Measurements from ENCODE around the gene SPATS2.

SPATS2 gene

DNA sequence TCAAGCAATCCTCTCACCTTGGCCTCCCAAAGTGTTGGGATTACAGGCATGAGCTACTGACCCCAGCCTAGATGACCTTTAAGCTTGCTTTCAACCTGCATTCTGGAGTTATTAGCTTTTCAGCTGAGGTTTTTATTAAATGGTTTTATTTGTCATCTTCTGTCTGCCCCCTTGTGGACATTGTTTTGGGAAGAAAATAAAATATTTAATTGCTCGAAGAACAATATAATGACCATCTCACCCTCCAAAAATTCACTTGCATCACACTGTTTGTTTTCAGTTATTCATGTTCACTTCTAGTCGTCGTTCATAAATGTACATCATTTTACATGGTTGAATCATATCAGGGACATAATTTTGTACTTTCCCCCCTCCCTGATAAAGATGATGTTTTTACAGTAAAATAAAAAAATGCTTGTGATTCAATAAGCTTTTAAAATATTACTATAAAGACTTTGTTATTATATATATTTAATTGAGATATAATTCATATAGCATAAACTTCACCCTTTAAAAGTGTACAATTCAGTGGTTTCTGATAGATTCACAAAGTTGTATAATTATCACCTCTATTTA is 10.1 kb upstream of the SPATS2 start:
- DNase-seq (ENCODE audit: low read depth) = peak; percentile 61
- TF ChIP-seq, protein P1, sequence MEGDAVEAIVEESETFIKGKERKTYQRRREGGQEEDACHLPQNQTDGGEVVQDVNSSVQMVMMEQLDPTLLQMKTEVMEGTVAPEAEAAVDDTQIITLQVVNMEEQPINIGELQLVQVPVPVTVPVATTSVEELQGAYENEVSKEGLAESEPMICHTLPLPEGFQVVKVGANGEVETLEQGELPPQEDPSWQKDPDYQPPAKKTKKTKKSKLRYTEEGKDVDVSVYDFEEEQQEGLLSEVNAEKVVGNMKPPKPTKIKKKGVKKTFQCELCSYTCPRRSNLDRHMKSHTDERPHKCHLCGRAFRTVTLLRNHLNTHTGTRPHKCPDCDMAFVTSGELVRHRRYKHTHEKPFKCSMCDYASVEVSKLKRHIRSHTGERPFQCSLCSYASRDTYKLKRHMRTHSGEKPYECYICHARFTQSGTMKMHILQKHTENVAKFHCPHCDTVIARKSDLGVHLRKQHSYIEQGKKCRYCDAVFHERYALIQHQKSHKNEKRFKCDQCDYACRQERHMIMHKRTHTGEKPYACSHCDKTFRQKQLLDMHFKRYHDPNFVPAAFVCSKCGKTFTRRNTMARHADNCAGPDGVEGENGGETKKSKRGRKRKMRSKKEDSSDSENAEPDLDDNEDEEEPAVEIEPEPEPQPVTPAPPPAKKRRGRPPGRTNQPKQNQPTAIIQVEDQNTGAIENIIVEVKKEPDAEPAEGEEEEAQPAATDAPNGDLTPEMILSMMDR (IDR thresholded peaks at IDR 0.05; ENCODE audit: insufficient read depth, low read depth, low read length, missing control alignments) = peak; percentile 22
- no peak overlapping the region for H3K4me3 ChIP-seq (ENCODE audit: low read length)

DNA sequence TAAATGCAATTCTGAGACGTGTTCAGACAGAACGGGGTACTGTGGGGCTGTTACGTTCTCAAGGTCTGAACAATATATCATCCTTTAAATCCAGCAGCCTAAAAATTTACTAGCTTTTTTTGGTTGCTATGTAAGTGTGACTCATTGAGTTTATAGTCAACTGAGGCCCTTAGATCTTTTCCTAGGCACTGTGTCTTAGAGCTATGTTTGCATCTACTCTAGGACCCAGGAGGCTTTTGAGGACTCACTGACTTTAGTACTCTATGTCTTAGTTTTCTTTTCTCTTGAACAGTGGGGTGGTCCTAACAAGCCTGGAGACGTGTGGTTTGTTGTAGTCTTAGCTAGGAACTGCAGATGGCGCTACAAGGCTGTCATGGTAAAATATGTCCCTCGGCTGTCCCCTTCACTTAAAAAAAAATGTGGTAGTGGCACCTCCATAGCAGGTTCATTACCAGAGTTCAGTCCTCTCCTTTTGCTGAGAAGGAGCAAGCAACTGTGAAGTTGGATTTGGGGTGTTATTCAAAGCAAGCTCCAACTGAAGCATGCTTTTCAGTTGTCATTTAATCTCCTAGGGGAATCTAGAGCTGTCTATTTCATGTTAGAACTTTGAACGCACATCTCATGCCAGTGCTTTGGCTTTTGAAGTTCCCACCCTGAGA is 8.7 kb upstream of the SPATS2 start:
- DNase-seq (ENCODE audit: low read depth) = peak; percentile 67
- H3K4me3 ChIP-seq (ENCODE audit: low read length) = no peak overlapping the region
- TF ChIP-seq, protein P1 (IDR thresholded peaks at IDR 0.05; ENCODE audit: insufficient read depth, low read depth, low read length, missing control alignments) = peak; percentile 87

DNA sequence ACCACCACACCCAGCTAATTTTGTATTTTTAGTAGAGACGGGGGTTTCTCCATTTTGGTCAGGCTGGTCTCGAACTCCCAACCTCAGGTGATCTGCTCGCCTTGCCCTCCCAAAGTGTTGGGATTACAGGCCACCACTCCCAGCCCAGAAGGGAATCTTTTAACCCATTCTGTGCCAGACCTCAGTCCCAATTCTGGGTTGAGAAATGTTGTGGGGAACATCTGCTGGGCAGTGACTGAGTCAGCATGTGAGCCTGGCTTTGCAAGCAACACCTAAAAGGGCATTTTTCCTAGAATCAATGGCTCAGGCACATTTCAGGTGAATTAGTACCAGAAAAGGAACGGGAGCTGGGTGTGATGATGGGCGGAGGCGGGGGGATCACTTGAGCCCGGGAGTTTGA is 7.6 kb upstream of the SPATS2 start:
- no peak overlapping the region for H3K4me3 ChIP-seq (ENCODE audit: low read length)
- TF ChIP-seq, protein P1 (IDR thresholded peaks at IDR 0.05; ENCODE audit: insufficient read depth, low read depth, low read length, missing control alignments) = no peak
- DNase-seq (ENCODE audit: low read depth) = no peak

DNA sequence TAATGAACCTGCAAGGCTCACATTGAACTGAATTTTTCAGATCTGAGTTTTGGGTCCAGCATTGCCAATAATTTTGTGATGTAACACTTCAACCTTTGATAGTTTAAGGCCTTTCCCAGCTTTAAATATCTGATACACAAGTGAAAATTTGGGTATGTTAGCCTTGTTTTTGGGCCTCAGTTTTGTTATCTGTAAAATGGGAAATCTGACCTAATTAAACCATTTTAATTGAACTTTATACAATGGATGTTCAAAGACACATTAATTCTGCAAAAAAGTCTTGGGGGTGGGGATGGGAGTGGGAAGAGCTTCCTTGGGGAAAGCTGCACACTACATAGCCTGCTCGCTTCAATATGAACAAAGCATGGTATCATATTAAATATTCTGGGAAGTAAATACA is 5.2 kb upstream of the SPATS2 start:
- no peak overlapping the region for H3K4me3 ChIP-seq (ENCODE audit: low read length)
- no peak for DNase-seq (ENCODE audit: low read depth)
- TF ChIP-seq, protein P1 (IDR thresholded peaks at IDR 0.05; ENCODE audit: insufficient read depth, low read depth, low read length, missing control alignments) = no peak

DNA sequence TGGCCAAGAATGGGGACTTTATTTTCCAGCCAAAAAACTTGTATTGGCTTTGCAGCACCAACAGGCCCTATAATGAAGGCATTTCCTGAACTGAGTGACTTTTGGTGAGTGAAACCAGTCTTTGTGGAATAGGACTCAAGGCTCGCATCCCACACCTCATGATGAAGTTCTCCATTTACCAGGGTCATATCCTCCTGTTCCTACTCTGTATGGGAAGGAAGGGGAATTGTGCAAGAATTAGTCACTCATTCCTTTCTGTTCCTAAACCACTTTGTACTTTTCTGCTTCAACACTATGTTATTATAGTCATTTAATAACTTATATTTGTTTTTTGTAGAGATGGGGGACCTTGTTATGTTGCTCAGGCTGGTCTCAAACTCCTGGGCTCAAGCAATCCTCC is 2.3 kb upstream of the SPATS2 start:
- TF ChIP-seq, protein P1 (IDR thresholded peaks at IDR 0.05; ENCODE audit: insufficient read depth, low read depth, low read length, missing control alignments) = no peak
- peak; percentile 84 for DNase-seq (ENCODE audit: low read depth)

DNA sequence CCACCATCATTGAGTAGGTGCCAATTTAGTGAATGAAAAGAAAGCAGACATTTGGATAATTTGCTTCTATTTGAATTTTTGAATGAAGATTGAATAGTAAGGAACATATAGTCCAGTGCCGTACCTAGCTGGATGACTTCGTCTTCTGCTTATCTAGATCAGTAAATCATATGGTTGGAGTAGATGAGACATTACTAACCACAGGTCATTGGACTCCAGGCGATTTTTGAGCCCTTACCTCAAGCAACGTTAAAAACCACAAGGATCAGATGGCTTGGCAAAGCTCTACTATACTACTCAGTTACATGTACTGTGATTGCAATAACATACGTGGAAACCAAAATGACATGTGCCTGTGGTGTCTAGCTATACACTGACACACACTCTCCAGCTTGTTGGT is 1.7 kb upstream of the SPATS2 start:
- H3K4me3 ChIP-seq (ENCODE audit: low read length) = no peak overlapping the region

More for the DNA sequence above, 2.3 kb upstream of the SPATS2 start:
- no peak overlapping the region for H3K4me3 ChIP-seq (ENCODE audit: low read length)

More for the DNA sequence above, 1.7 kb upstream of the SPATS2 start:
- TF ChIP-seq, protein P1 (IDR thresholded peaks at IDR 0.05; ENCODE audit: insufficient read depth, low read depth, low read length, missing control alignments) = no peak
- DNase-seq (ENCODE audit: low read depth) = peak; percentile 57
